Measurements from ENCODE around the gene CLPTM1.
"Not testable (repeated sequence)": the region's sequence is repeated elsewhere in the genome, so short reads cannot be mapped to it uniquely, and the experiment has no call there.

Gene CLPTM1

GRCh38 chr19:44954649-44955504 is at the start of gene CLPTM1:
TSS of gene CLPTM1 (plus strand) at chr19:44955380. CDS start at chr19:44955396, 16 bp downstream.
- DNase-seq: peak; percentile 96

- DNase-seq: no peak
These were observed 49.6 kb upstream of the CLPTM1 start, which contains the start of gene APOE for GRCh38 chr19:44905437-44906160. TSS of gene APOE (plus strand) at chr19:44905796. CDS start at chr19:44906625, 829 bp downstream.

- no peak for DNase-seq
These were observed 47.6 kb upstream of the CLPTM1 start for GRCh38 chr19:44907613-44908012.

- no peak for DNase-seq
These were observed 46.9 kb upstream of the CLPTM1 start for GRCh38 chr19:44908074-44908835.

GRCh38 chr19:44908836-44909261 is 46.3 kb upstream of the CLPTM1 start:
- no peak for DNase-seq

- DNase-seq: no peak
These were observed 45.4 kb upstream of the CLPTM1 start for GRCh38 chr19:44909775-44910174.

- not testable (repeated sequence) for DNase-seq
These were observed 43.3 kb upstream of the CLPTM1 start for GRCh38 chr19:44911896-44912295.

GRCh38 chr19:44912854-44913253 is 42.3 kb upstream of the CLPTM1 start:
- no peak for DNase-seq

GRCh38 chr19:44913512-44914432 is 41.4 kb upstream of the CLPTM1 start:
- not testable (repeated sequence) for DNase-seq

- DNase-seq: peak; percentile 70
These were observed 40.6 kb upstream of the CLPTM1 start, which contains the start of gene APOC1 for GRCh38 chr19:44914433-44915206. TSS of gene APOC1 (plus strand) at chr19:44914608. CDS start at chr19:44914892, 284 bp downstream.

- DNase-seq: no peak
These were observed 30.9 kb upstream of the CLPTM1 start for GRCh38 chr19:44924243-44924725.

GRCh38 chr19:44925114-44925891 is 29.9 kb upstream of the CLPTM1 start:
- DNase-seq: no peak

- not testable (repeated sequence) for DNase-seq
These were observed 28.7 kb upstream of the CLPTM1 start for GRCh38 chr19:44926245-44927077.

- no peak for DNase-seq
These were observed 27.4 kb upstream of the CLPTM1 start for GRCh38 chr19:44927746-44928145.

GRCh38 chr19:44930088-44930487 is 25.1 kb upstream of the CLPTM1 start:
- DNase-seq: no peak

- no peak for DNase-seq
These were observed 23.6 kb upstream of the CLPTM1 start for GRCh38 chr19:44931541-44931940.

- DNase-seq: no peak
These were observed 15.5 kb upstream of the CLPTM1 start for GRCh38 chr19:44939668-44940067.

- no peak for DNase-seq
These were observed 13.1 kb upstream of the CLPTM1 start, which contains the start of gene APOC4 for GRCh38 chr19:44942067-44942571. TSS of gene APOC4 (plus strand) at chr19:44942237. CDS start at chr19:44942278, 41 bp downstream.

GRCh38 chr19:44943801-44944249 is 11.4 kb upstream of the CLPTM1 start:
- DNase-seq: no peak

Measured in activated CD4-positive, alpha-beta T cell treated with anti-CD3 and anti-CD28 coated beads, Interleukin-2, amount 50 U/mL, for 1 hour (primary cell).